Measurements from ENCODE around the gene TKFC. TPM values are rescaled to one million over a fixed set of nuclear protein-coding genes. Genes with fewer than 3 reads are reported as not detected.

TKFC gene
- total RNA-seq, 1 experiment from 2014 or later = 82.3 TPM

DNA sequence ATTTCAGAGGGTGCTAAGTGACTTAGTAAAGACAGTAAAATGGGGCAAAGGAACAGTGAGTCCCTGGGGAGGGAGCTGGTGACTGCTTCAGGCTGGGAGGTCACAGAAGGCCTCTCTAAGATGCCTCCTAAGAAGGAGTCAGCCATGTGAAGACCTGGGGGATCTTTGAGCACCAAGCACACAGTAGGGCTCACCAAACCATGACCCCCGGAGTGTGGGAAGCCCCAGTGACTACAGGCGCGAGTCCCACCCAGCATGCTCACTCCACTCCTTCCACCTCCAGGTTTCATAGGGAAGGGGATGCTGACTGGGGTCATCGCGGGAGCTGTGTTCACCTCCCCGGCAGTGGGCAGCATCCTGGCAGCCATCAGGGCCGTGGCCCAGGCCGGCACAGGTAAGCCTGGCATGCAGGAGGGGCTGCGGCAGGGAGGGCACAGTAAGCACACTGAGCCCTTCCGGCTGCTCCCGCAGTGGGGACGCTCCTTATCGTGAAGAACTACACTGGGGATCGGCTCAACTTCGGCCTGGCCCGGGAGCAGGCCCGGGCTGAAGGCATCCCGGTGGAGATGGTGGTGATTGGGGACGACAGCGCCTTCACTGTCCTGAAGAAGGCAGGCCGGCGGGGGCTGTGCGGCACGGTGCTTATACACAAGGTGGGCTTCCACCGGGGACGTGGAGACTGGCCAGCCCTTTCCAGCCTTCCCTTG lies 5.9 kb downstream of the TKFC start:
- DNase-seq (ENCODE audit: low spot score) = no peak
- BruUV-seq (replicated peaks) = no TSS peak
- H3K27ac ChIP-seq (ENCODE audit: low read depth, low read length, poor library complexity, severe bottlenecking) = no peak overlapping the region
- no peaks in the 10 kb centered on the region for H3K9me3 ChIP-seq (ENCODE audit: low read depth, low read length, poor library complexity, severe bottlenecking)
- intact Hi-C loops (cut with micrococcal nuclease; ENCODE audit: unreplicated experiment) = no loop called here
- H3K4me1 ChIP-seq (ENCODE audit: insufficient read depth, low read length, poor library complexity, severe bottlenecking) = peaks cover 2% of the 10 kb centered on the region
- TF ChIP-seq, protein P1, sequence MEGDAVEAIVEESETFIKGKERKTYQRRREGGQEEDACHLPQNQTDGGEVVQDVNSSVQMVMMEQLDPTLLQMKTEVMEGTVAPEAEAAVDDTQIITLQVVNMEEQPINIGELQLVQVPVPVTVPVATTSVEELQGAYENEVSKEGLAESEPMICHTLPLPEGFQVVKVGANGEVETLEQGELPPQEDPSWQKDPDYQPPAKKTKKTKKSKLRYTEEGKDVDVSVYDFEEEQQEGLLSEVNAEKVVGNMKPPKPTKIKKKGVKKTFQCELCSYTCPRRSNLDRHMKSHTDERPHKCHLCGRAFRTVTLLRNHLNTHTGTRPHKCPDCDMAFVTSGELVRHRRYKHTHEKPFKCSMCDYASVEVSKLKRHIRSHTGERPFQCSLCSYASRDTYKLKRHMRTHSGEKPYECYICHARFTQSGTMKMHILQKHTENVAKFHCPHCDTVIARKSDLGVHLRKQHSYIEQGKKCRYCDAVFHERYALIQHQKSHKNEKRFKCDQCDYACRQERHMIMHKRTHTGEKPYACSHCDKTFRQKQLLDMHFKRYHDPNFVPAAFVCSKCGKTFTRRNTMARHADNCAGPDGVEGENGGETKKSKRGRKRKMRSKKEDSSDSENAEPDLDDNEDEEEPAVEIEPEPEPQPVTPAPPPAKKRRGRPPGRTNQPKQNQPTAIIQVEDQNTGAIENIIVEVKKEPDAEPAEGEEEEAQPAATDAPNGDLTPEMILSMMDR (conservative IDR thresholded peaks at IDR 0.05; ENCODE audit: low read depth, low read length) = no peak
- no peak for TF ChIP-seq EZH2 (IDR thresholded peaks at IDR 0.05; ENCODE audit: borderline replicate concordance, low read depth, low read length, poor library complexity, severe bottlenecking)
- ChIA-PET CTCF (no interaction called here), POLR2A (ENCODE audit: low non-redundant PET) (no interaction called here)
- no peak overlapping the region for H3K4me3 ChIP-seq (ENCODE audit: low read depth, low read length, poor library complexity, severe bottlenecking)
- peaks cover 17% of the 10 kb centered on the region for H3K36me3 ChIP-seq (ENCODE audit: insufficient read depth, low read length, poor library complexity, severe bottlenecking)
- H3K27me3 ChIP-seq (replicated peaks; ENCODE audit: insufficient read depth, low read depth, low read length, poor library complexity) = no peaks in the 10 kb centered on the region

DNA sequence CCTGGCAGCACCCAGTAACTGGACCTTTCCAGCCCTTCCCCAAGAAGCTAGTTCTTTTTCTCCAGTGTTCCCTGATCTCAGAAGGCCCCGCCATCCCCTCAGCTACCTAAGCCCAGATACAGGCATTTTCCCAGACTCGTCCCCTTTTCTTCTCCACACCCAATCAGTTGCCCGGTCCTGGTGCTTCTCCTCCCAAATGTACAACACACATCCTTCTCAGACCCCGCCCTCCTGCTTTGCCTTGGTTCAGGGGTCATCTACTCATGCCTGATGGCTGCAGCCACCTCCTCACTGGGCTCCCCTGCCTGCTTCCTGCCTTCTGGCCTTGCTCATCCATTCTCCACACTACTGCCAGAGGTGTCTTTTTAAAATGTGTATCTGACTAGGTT lies 6.5 kb downstream of the TKFC start:
- no peaks in the 10 kb centered on the region for H3K9me3 ChIP-seq (ENCODE audit: low read depth, low read length, poor library complexity, severe bottlenecking)
- H3K27ac ChIP-seq (ENCODE audit: low read depth, low read length, poor library complexity, severe bottlenecking) = no peak overlapping the region
- intact Hi-C loops (cut with micrococcal nuclease; ENCODE audit: unreplicated experiment) = no loop called here
- no peak for DNase-seq (ENCODE audit: low spot score)
- no peaks in the 10 kb centered on the region for H3K27me3 ChIP-seq (replicated peaks; ENCODE audit: insufficient read depth, low read depth, low read length, poor library complexity)
- TF ChIP-seq, protein P1 (conservative IDR thresholded peaks at IDR 0.05; ENCODE audit: low read depth, low read length) = no peak
- no peak for TF ChIP-seq EZH2 (IDR thresholded peaks at IDR 0.05; ENCODE audit: borderline replicate concordance, low read depth, low read length, poor library complexity, severe bottlenecking)
- H3K36me3 ChIP-seq (ENCODE audit: insufficient read depth, low read length, poor library complexity, severe bottlenecking) = peaks cover 17% of the 10 kb centered on the region
- no peaks in the 10 kb centered on the region for H3K4me1 ChIP-seq (ENCODE audit: insufficient read depth, low read length, poor library complexity, severe bottlenecking)
- ChIA-PET POLR2A (ENCODE audit: low non-redundant PET) (interaction anchor here (0.6 kb wide), 1 partner anchor 18 kb away, joined by 8 read pairs; no protein-coding TSS in a partner anchor), CTCF (no interaction called here)
- no TSS peak for BruUV-seq (replicated peaks)
- H3K4me3 ChIP-seq (ENCODE audit: low read depth, low read length, poor library complexity, severe bottlenecking) = no peak overlapping the region

GRCh38 chr11:61340979-61341378 lies 8.0 kb downstream of the TKFC start:
- peaks cover 20% of the 10 kb centered on the region for H3K36me3 ChIP-seq (ENCODE audit: insufficient read depth, low read length, poor library complexity, severe bottlenecking)
- POLR2A ChIA-PET (ENCODE audit: low non-redundant PET) = no interaction called here
- H3K4me1 ChIP-seq (ENCODE audit: insufficient read depth, low read length, poor library complexity, severe bottlenecking) = no peaks in the 10 kb centered on the region
- no peak for DNase-seq (ENCODE audit: low spot score)
- H3K9me3 ChIP-seq (ENCODE audit: low read depth, low read length, poor library complexity, severe bottlenecking) = no peaks in the 10 kb centered on the region
- no peak for TF ChIP-seq EZH2 (IDR thresholded peaks at IDR 0.05; ENCODE audit: borderline replicate concordance, low read depth, low read length, poor library complexity, severe bottlenecking)
- TF ChIP-seq, protein P1 (conservative IDR thresholded peaks at IDR 0.05; ENCODE audit: low read depth, low read length) = no peak
- intact Hi-C loops (cut with micrococcal nuclease; ENCODE audit: unreplicated experiment) = no loop called here
- no peak overlapping the region for H3K27ac ChIP-seq (ENCODE audit: low read depth, low read length, poor library complexity, severe bottlenecking)
- BruUV-seq (replicated peaks) = no TSS peak
- CTCF ChIA-PET = no interaction called here
- no peak overlapping the region for H3K4me3 ChIP-seq (ENCODE audit: low read depth, low read length, poor library complexity, severe bottlenecking)
- no peaks in the 10 kb centered on the region for H3K27me3 ChIP-seq (replicated peaks; ENCODE audit: insufficient read depth, low read depth, low read length, poor library complexity)

Data from A673 (cell line).